HG03097 (cell line): Measurements from ENCODE around the gene COIL.
"Not testable (repeated sequence)": the region's sequence is repeated elsewhere in the genome, so short reads cannot be mapped to it uniquely, and the experiment has no call there.

Source experiments
- ATAC-seq: cut with Tn5 transposase; IDR thresholded peaks from one replicate; pipeline ENCODE4 v1.9.1; 2021; ENCODE audit not compliant: unreplicated experiment, low FRiP score

Gene COIL

DNA sequence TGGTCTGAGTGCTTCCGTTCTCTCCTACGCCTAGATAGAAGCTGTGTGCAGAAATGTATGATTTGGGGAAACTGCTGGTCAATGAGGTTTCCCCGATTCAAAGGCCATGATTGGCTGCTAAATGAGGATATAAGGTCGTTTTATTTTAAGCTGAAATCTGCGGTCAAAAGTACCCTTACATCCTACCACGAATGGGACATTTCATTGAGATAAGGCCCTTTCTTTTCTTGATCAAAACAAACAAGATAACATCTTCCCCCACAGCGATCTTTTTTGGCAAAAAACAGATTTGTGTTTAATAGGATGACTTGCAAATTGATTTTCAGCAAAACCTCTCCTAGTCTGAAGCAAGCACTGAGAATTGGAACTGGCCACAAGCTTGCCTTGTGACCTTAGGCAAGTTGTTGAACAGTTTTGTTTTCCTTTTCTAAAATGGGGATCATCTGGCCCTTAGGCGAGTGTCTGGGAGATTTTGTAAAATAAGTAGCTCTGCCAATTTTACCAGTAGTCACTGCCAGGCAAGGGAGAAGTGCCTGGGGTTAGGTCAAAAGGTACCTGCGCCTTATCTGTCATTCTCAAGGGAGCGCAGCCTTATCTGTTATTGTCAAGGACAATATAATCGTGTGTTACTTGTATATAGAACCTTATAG is 17.7 kb upstream of the COIL start:
- no peak for ATAC-seq

DNA sequence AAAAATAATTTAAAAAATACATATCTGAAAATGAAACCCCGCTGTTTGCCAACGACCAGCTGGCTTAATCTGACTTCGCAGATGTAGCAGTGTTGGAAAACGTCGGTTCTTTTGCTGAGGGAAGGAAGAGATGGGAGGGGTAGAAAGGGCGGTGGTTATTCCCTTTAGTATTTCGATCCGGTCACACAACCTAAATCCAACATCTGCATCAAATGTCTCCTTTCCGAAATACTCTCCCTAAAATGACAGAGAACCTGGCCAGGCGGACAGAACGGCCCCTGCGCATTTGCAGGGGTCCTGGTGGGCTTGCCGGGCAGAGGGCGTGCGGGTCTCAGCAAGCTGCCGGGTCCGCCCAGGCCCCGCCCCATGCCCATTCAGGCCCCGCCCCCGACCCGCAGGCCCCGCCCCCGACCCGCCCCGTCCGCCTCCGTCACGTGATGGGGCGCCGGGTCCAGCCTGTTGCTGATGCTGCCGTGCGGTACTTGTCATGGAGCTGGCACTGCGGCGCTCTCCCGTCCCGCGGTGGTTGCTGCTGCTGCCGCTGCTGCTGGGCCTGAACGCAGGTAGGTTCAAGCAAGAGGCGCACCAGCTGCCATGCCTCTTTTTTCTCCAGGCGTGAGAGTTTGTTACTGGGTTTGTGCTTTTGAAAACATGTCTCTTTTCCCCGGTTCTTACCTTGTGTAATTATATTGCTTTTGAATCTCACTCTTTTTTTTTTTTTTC is 17.0 kb upstream of the COIL start, which contains the start of gene SCPEP1:
TSS of gene SCPEP1 (plus strand) at position 459 of the 723 bp plus-strand sequence. CDS start at position 488, 29 bp downstream.
- ATAC-seq, result peak; percentile 77

DNA sequence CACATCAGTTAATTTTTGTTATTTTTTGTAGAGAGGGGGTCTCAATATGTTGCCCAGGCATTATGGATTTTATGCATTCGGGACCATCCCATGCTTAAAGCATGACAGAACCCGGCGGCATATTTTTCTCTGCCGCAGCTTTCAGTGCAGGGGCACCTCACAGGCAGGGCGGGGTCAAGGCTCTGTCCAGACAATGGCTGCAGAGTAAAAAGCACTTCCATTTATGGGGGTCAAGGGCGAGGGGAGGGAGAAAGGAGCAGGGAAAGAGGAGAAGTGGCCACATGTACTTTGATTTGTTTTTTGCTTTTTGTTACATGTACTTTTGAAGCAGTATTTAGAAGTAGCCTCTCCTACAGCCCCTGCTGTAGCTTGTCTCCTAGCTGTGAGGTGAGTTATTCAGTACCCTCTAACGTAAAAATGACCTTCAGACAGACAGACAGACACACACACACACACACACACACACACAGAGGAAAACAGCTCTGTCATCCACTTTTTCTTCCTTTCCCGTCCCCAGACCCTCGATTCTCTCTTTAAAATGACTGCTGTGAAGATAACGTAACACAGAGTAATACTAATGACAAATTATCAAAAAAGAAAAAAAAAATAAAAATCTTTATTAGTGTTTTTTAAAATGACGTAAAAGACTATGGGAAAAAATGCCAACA is 16.2 kb upstream of the COIL start:
- ATAC-seq, result no peak

DNA sequence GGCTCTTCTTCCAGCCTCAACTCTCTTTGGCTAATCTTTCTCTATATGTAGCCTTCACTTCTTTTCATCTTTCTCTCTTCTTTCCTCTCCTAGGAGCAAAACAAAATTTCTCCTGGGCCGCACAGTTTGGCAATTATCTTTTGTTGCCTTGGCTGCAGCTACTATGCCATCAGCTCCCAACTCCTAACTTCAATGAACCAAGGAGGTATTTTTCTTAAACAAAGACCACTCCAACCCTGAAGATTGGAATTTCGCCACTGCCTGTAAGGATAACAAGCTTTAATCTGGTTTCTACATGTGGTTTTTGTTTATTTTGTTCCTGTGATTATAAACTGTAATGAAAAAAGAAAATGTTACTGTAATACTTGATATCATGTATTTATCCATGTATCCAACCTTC is 14.8 kb upstream of the COIL start:
- ATAC-seq, result no peak

- ATAC-seq, result no peak
These were observed 13.2 kb upstream of the COIL start for GRCh38 chr17:56974055-56974454.

- no peak for ATAC-seq
These were observed 12.7 kb upstream of the COIL start for GRCh38 chr17:56973520-56973919.

GRCh38 chr17:56972111-56972730 is 11.4 kb upstream of the COIL start:
- ATAC-seq, result no peak

GRCh38 chr17:56970974-56971373 is 10.1 kb upstream of the COIL start:
- no peak for ATAC-seq

GRCh38 chr17:56966338-56966737 is 5.5 kb upstream of the COIL start:
- ATAC-seq, result no peak

DNA sequence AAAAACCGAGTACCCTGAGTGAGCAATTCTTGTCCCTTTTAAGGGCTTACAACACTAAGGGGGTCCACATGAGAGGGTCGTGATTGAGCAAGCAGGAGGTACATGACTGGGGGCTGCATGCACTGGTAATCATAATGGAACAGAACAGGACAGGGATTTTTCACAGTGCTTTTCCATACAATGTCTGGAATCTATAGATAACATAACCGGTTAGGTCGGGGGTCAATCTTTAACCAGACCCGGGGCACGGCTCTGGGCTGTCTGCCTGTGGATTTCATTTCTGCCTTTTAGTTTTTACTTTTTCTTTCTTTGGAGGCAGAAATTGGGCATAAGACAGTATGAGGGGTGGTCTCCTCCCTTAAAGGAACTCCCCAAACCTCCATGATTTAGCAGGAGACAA is 4.8 kb upstream of the COIL start:
- not testable (repeated sequence) for ATAC-seq

- not testable (repeated sequence) for ATAC-seq
These were observed 4.4 kb upstream of the COIL start for GRCh38 chr17:56965241-56965640.

GRCh38 chr17:56956992-56957391 is 3.9 kb downstream of the COIL start:
- ATAC-seq, result no peak

DNA sequence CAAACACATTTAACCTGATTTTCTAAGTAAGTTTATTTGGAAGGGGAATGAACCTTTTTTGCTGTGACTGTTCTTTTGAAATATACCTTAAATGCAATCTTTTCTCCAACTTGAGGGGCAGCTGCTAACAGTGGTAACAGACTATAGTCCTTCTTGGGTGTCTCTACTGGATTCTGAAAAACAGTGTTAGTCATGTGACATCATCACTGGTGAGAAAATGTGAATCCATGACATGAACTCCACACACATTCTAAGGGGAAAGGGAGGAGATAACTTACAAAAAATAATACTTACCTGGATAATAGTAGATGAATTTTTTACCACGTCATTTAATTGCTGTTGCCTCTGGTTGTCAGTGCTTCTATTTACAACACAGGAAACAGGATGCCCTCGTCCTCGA is 11.3 kb downstream of the COIL start:
- no peak for ATAC-seq

DNA sequence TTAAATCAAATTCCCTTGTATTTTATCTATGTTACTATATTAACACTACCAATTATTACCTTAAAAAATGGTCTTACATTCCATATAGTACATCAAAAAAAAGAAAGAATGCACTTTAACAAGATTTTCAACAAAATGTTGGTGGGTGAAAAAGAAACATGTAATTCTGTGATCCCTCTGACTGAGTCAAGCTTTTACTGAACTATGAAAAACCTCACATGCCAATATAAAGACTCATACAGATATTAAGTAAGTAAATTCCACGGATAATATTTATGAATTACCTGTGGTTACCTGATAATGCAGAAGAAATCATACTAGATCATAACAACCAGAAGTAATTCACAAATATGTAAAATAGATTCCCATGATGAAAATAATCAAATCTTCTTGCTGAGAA is 12.4 kb downstream of the COIL start:
- ATAC-seq, result no peak

DNA sequence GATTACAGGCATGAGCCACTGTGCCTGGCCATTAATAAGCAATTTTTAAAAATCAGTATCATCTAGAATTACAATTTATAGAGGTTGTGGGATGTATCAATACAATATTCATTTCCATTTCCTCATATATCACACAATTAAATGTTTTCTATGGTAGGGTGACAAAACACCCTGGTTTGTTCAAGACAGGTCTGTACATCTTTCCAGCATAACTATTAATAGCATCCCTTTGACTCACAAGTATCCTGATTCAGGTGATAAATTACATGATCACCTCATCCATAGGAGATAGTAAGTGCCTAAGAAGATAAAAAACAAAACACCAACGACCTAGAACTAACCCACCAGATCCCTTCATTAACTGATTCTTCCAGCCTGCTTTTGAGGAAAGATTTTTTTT is 13.1 kb downstream of the COIL start:
- ATAC-seq, result no peak

GRCh38 chr17:56945938-56946505 is 14.8 kb downstream of the COIL start:
- no peak for ATAC-seq

- ATAC-seq, result no peak
These were observed 17.2 kb downstream of the COIL start for GRCh38 chr17:56943505-56944125.

- no peak for ATAC-seq
These were observed 20.9 kb downstream of the COIL start for GRCh38 chr17:56939869-56940484.

GRCh38 chr17:56938206-56938605 is 22.6 kb downstream of the COIL start:
- not testable (repeated sequence) for ATAC-seq

GRCh38 chr17:56937687-56938086 is 23.2 kb downstream of the COIL start:
- no peak for ATAC-seq
